Measurements from ENCODE around the gene SMIM14. TPM values are rescaled to one million over a fixed set of nuclear protein-coding genes. Genes with fewer than 3 reads are reported as not detected.

SMIM14 gene
- total and polyA plus RNA-seq, 2 of the 8 experiments (the other 6 are each of a cell fraction or from before 2014, with no cell fraction given): 29.1 to 31.0 TPM

- Histone ChIP-seq H2AK5ac (ENCODE audit: low read depth, low read length) (no peak overlapping the region), H3K4ac (replicated peaks; ENCODE audit: insufficient read length, low read depth, low read length) (no peak overlapping the region), H2AFZ (ENCODE audit: low read length) (no peak overlapping the region), H3K9ac (replicated peaks in 1 of 4; ENCODE audit: extremely low read depth in 1 of 4, low read depth in 3 of 4, low read length in 3 of 4) (no peak overlapping the region), H3K56ac (replicated peaks; ENCODE audit: insufficient read length, low read depth, low read length) (no peak overlapping the region), H3K4me1 (replicated peaks in 1 of 4; ENCODE audit: control insufficient read depth in 3 of 4, insufficient read depth in 4 of 4, low read length in 3 of 4) (no peaks in the 10 kb centered on the region), H4K91ac (replicated peaks; ENCODE audit: insufficient read length, low read length) (no peak overlapping the region), H3K79me1 (ENCODE audit: low read depth, low read length) (no peaks in the 10 kb centered on the region), H2BK20ac (ENCODE audit: low read length) (no peak overlapping the region), H3K4me3 (ENCODE audit: extremely low read depth in 1 of 4, insufficient read depth in 2 of 4, low read depth in 3 of 4, low read length in 4 of 4) (no peak overlapping the region), H3K18ac (ENCODE audit: extremely low read depth, low read length) (no peak overlapping the region), H4K5ac (ENCODE audit: insufficient read length, low read depth, low read length) (no peak overlapping the region), H2BK5ac (ENCODE audit: low read depth, low read length) (no peak overlapping the region), H3K23me2 (ENCODE audit: low read depth, low read length) (no peaks in the 10 kb centered on the region), H2BK15ac (ENCODE audit: low read length) (no peak overlapping the region), H3K79me2 (ENCODE audit: control insufficient read depth in 1 of 2, insufficient read depth in 2 of 2, low read length in 2 of 2) (no peaks in the 10 kb centered on the region; a peak in 1 of 4 replicates), H3K27ac (ENCODE audit: low read depth, low read length) (no peak overlapping the region), H3K9me3 (ENCODE audit: insufficient read depth in 2 of 2, low read depth in 1 of 2, low read length in 1 of 2) (peaks cover 2% of the 10 kb centered on the region in 2 experiments; a peak in 1 of 4 replicates), H4K8ac (ENCODE audit: extremely low read depth, insufficient read depth, low read length) (no peak overlapping the region), H3K36me3 (ENCODE audit: control insufficient read depth in 2 of 4, insufficient read depth in 4 of 4, low read length in 3 of 4) (peaks cover 0 to 4% (median 1%) of the 10 kb centered on the region in 4 experiments; a peak in 2 of 8 replicates), H3K27me3 (replicated peaks in 1 of 4; ENCODE audit: control insufficient read depth in 3 of 4, extremely low read depth in 1 of 4, insufficient read depth in 3 of 4, low read length in 3 of 4) (no peaks in the 10 kb centered on the region), H2BK120ac (replicated peaks; ENCODE audit: low read depth, low read length) (no peak overlapping the region), H3K14ac (ENCODE audit: insufficient read length) (no peak overlapping the region), H3K23ac (ENCODE audit: insufficient read length) (no peak overlapping the region), H2BK12ac (ENCODE audit: low read depth, low read length) (no peak overlapping the region), H4K20me1 (replicated peaks in 1 of 2; ENCODE audit: control insufficient read depth in 1 of 2, insufficient read depth in 2 of 2, low read length in 2 of 2) (no peaks in the 10 kb centered on the region), H3K4me2 (ENCODE audit: insufficient read depth in 1 of 2, low read depth in 2 of 2, low read length in 2 of 2) (no peak overlapping the region)
- FAIRE-seq: no peak
- TF ChIP-seq MAX (IDR thresholded peaks at IDR 0.05) (no peak), TBP (IDR thresholded peaks at IDR 0.05; ENCODE audit: low read depth, low read length) (no peak)
- ChIA-PET POLR2A (ENCODE audit: partially characterized antibody) (interaction anchor here (1.4 kb wide), 1 partner anchor 119 kb away, joined by 3 read pairs; no protein-coding TSS in a partner anchor), CTCF (ENCODE audit: partially characterized antibody) (interaction anchor here (0.6 kb wide), 1 partner anchor 16 kb away, joined by 3 read pairs; no protein-coding TSS in a partner anchor)
- DNase-seq (ENCODE audit: low read depth in 1 of 2, low spot score in 2 of 2): no peak
- WGBS, 2 experiments (ENCODE audit: extremely low coverage in 1 of 2, insufficient coverage in 1 of 2, insufficient read length in 1 of 2, insufficient replicate concordance in 2 of 2, low coverage in 1 of 2, low lambda C conversion rate in 2 of 2, missing lambda C conversion rate in 1 of 2): 93% methylated on average over 4 of the region's 4 CpGs; no CpG with 5 or more reads in 1 of the 2 experiments
These were observed 67.6 kb downstream of the SMIM14 start for GRCh38 chr4:39571054-39571453.
